ENCODE results near the gene SNX7.

SNX7 gene

DNA sequence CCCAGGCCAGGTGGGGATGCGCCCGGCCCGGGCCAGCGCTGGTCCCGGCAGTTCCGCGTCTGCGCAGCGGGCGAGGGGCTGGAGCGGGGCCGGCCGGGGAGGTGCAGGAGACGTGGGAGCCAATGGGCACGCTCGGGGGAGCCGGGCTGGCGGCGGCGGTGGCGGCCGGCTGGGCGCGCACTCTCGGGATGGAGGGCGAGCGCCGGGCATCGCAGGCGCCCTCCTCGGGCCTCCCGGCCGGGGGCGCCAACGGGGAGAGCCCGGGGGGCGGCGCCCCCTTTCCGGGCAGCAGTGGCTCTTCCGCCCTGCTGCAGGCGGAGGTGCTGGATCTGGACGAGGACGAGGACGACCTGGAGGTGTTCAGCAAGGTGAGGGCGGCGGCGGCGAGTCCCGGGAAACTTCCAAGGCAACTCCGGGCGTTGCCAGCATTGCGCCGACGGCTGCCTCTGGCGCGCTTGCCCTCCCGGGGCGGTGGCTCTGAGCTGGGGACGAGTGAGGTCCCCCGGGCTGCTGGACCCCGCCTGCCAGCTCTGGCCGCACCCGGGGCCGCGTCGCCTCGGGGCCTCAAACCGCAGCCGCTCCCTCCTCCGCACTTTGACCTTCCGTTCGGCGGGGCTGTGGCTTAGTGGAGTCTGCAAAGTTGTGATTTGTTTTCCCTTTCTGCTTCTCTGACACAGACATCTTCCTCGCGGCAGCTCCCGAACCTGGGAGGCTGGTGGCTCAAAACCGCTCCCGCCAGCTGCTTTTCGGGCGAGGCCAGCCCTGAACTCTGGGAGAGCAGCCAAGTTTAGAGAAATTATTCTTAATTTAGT lies at the start of gene SNX7:
TSS of gene SNX7 (plus strand) at position 178 of the 812 bp plus-strand sequence. CDS start at position 189, 11 bp downstream.
- peak; percentile 77 for DNase-seq (ENCODE audit: low spot score)

DNA sequence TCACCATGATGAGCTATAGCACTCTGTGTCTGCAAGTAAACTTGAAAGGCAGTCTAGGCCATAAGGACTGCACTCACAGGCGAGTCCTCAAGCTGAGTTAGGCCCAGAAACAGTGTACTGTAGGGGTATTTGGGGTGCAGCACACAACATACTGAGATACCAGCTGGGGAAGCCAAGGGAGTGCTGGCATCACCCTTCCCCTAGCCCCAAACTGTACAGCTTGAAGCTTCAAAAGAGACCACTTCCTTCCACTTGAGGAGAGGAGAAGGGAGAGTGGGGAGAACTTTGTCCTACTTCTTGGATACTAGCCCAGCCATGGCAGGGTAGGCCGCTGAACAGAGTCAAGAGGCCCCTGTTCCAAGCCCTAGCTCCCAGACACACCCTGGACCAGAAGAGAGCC lies 24.2 kb upstream of the SNX7 start:
- DNase-seq (ENCODE audit: low spot score) = no peak

DNA sequence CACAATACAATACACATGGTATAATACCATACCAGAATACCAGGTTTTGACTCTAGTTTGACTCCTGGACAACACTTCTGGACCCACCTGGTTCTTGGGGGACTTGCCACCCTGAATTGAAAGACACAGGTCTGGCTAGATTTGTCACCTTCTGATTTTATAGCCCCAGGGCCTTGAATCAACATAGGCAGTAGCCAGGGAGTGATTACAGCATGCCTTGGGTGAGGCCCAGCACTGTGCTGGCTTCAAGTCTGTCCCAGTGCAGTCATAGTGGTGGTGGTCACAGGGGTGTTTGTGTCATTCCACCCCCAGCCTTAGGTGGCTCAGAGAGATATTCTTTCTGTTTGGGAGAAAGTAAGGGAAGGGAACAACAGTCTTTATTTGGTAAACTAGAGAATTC lies 23.3 kb upstream of the SNX7 start:
- no peak for DNase-seq (ENCODE audit: low spot score)

DNA sequence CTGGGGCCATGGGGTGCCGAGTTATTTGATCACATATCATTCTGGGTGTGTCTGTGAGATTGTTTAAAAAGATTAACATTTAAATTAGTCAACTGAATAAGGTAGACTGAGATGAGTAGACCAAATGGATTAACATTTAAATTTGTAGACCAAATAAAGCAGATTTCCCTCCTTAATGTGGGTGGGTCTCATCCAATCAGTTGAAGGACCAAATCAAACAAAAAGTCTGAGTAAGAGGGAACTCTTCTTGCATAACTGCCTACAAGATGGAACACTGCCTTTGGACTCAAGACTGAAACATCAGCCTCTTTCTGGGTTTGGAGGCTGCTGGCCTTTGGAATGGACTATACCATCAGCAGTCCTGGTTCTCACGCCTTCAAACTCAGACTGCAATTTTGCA lies 17.0 kb upstream of the SNX7 start:
- DNase-seq (ENCODE audit: low spot score) = no peak

GRCh38 chr1:98651116-98651632 lies 10.3 kb upstream of the SNX7 start:
- DNase-seq (ENCODE audit: low spot score) = no peak

DNA sequence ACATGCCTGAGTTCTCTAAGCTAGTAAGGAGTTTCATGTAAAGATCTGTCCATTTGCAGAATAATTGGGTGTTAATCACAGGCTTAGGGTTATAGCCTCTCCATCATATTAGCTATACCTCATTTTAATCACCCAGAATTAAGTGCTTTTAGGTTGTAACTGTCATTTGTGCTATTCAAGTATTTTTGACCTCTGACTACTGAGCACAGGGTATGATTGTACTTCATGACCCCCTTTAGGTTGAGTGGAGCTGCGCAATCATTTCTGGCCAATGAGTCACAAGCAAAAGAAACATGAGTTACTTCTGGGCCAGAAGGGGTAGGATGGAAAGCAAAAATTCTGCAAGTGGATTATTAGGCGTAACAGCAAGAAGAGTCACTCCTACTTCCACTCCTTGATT lies 8.4 kb upstream of the SNX7 start:
- DNase-seq (ENCODE audit: low spot score) = no peak

DNA sequence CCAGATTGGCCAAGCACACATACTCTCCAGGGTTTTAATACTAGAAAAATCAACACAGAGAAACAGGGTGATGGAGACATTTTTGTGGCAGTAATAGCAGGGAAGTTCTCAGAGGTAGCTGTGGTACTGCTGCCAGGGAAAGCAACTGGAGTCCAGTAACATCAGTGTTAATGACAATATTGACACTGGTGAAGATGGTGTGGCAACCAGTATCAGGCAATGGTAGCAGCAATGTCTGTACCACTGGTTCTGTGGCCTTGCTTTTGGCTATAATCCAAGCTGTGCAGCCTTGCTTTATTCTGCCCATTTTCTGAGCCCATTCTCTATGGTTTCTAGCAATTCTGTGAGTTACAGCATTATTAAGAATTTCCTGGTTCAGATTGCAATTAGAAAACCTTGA lies 1.6 kb upstream of the SNX7 start:
- DNase-seq (ENCODE audit: low spot score) = no peak

GRCh38 chr1:98660940-98661543 lies 479 bp upstream of the SNX7 start:
- DNase-seq (ENCODE audit: low spot score) = peak; percentile 35

DNA sequence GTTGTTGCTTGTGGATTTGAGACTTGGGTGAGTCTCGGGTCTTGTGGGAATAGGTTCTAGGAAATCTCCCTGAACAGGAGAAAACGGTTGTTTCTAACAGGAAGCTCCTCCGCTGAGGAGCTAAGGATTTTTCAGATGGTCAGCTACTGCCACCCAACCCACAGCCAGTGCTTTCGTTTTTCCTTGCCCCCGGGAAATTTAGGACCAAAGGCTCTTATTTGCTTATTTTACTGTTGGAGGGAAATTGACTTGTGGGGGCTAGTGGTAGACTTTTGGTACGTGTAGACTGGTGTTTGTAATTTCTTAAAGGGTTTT lies 792 bp downstream of the SNX7 start:
- DNase-seq (ENCODE audit: low spot score) = peak; percentile 36

GRCh38 chr1:98668733-98669132 lies 7.2 kb downstream of the SNX7 start:
- DNase-seq (ENCODE audit: low spot score) = no peak

GRCh38 chr1:98669355-98670296 lies 8.1 kb downstream of the SNX7 start:
- no peak for DNase-seq (ENCODE audit: low spot score)

DNA sequence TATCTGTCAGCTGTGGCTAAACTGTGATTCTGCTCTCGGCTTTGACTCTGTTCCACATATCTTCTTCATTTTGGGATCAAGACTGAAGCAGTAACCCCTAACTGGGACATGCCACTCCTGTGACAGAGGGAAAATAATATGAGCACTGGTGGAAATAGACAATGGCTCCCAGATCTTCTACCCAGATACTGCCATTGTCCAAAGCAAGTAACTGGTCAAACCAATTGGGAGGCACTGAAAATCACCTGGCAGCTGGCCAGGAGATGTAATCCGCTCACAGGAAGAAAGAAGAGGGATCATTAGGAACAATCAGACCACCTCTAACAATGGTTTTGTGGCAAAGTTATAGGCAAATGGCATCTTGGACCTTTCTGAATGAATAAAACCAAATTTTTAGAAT lies 10.7 kb downstream of the SNX7 start:
- no peak for DNase-seq (ENCODE audit: low spot score)

- no peak for DNase-seq (ENCODE audit: low spot score)
Observed at GRCh38 chr1:98674075-98674781, 12.7 kb downstream of the SNX7 start.

DNA sequence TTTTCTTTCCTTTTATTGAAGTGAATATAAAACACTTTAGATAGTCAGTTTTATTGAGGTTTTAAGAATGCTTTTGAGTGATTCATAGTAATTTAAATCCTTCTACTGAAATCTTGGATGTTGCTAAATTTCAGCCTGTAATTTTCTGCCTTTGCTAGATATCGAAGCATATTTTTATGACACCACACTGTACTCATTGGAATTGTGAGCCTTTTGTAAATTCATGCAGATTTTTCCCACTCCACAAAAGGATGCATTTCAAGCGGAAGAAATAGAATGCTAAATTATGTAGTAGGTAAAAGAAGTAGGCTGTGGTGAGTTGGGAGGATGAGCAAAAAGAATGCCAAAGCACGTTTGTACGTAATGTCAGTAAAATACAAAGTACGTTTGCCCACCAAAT lies 13.8 kb downstream of the SNX7 start:
- no peak for DNase-seq (ENCODE audit: low spot score)

DNA sequence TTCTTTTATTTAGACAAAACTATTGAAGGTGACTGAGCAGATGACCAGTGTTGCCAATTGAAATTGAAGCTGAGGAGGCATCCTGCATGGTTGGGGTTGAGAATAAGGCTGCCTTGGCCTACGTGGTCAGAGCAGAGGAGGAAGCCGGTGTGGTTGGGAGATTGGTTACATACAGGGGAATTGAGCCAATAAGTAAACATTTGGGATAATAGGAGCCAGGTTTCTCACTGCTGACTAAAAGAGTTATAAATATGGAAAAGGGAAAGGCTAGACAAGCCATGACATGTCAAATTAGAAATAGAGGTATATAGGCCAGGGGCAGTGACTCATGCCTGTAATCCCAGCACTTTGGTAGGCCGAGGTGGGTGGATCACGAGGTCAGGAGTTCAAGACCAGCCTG lies 15.8 kb downstream of the SNX7 start:
- no peak for DNase-seq (ENCODE audit: low spot score)

DNA sequence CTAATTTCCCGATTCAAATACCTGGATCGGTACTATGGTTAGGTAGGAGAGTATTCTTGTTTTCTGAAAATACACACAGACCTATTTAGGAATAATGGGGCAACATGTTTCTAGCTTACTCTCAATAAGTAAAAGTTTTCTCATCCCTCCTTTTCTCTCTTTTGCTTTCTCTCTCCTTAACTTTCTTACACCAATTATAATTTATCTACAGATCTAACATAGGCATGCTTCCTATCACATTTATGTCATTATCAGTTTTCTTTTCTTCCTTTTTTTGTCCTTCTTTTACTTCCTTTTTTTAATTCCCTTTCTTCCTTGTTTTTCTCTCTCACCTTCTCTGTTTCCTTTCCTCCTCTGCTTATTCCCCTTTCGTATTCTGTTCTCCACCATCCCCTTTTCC lies 20.3 kb downstream of the SNX7 start:
- DNase-seq (ENCODE audit: low spot score) = no peak

- no peak for DNase-seq (ENCODE audit: low spot score)
Observed at GRCh38 chr1:98688110-98688739, 26.7 kb downstream of the SNX7 start.

DNA sequence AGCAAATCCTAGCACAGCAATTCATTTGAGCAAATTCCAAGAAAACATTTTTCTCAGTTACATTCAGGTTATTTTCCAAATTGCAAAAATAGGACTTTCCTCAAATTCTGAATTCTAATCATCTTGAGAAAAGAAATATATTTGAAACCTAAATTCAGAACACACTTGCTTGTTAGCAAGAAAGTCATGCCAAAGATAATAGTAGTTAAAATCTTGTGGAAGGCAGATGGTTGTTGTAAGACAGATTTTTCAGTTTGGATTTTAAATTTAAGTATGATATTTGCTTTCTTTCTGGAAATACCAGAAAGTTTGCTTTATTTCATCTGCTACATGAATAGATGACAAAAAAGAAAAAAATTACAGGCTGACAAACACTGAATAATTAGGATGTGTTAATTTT lies 29.1 kb downstream of the SNX7 start:
- DNase-seq (ENCODE audit: low spot score) = no peak

GRCh38 chr1:98692482-98692881 lies 31.0 kb downstream of the SNX7 start:
- no peak for DNase-seq (ENCODE audit: low spot score)

- DNase-seq (ENCODE audit: low spot score) = no peak
Observed at GRCh38 chr1:98693385-98693784, 31.9 kb downstream of the SNX7 start.

GRCh38 chr1:98696077-98696476 lies 34.6 kb downstream of the SNX7 start:
- DNase-seq (ENCODE audit: low spot score) = no peak

DNA sequence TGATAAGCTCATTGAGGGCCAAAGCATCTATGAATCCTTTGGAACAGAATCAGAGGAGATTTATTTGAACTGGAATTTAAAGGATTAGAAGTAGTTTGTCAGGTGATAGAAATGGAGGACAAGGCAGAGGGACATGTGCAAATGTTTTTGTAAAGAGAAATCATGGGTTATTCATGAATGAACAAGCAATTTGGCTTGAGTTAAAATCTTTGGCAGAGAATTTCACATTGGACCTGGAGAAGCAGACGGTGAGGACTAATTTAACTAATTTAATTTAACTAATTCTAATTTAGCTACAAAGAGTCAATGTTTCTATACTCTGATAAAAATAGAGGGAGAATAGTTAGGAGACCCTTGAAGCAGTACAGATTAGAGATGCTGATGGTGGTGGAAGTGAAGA lies 36.3 kb downstream of the SNX7 start:
- DNase-seq (ENCODE audit: low spot score) = no peak
